HEK293T (cell line): ENCODE results near the gene SUSD4.

Experiments
- CTCF ChIA-PET: fragments of 350-600 bp; formaldehyde crosslinking; extraction: SDS; loops from one replicate; lab custom pipeline; 2021; ENCODE audit warnings: antibody characterized with exemption, inconsistent platforms; lab: Yijun Ruan, JAX
- POLR2A ChIA-PET: fragments of 350-600 bp; formaldehyde crosslinking; extraction: SDS; loops from one replicate; lab custom pipeline; 2020; ENCODE audit warnings: antibody characterized with exemption, inconsistent platforms; lab: Yijun Ruan, JAX
- DNase-seq: peaks from one replicate; pipeline ENCODE4 v3.0.0; 2012; ENCODE audit warnings: mixed read lengths; ENCODE audit errors: extremely low spot score
- ARNT ChIP-seq: fragments of 450-650 bp; IDR thresholded peaks from 2 replicates; pipeline ENCODE4 v1.6.1; 2017; ENCODE audit warnings: mild to moderate bottlenecking
- BHLHE40 ChIP-seq: fragments of 450-650 bp; IDR thresholded peaks from 2 replicates; pipeline ENCODE4 v1.6.1; 2016; ENCODE audit warnings: mild to moderate bottlenecking, moderate library complexity, borderline replicate concordance
- CTBP1 ChIP-seq: fragments of 450-650 bp; IDR thresholded peaks from 2 replicates; pipeline ENCODE4 v1.6.1; 2016; ENCODE audit warnings: borderline replicate concordance
- ELF4 ChIP-seq: fragments of 450-650 bp; IDR thresholded peaks from 2 replicates; pipeline ENCODE4 v1.6.1; 2017; ENCODE audit warnings: antibody characterized with exemption
- FOXA1 ChIP-seq: fragments of 450-650 bp; IDR thresholded peaks from 2 replicates; pipeline ENCODE4 v1.6.1; 2016; ENCODE audit warnings: mild to moderate bottlenecking
- FOXK2 ChIP-seq: fragments of 450-650 bp; IDR thresholded peaks from 2 replicates; pipeline ENCODE4 v1.6.1; 2016; ENCODE audit warnings: mild to moderate bottlenecking
- FOXM1 ChIP-seq: fragments of 450-650 bp; IDR thresholded peaks from 2 replicates; pipeline ENCODE4 v1.6.1; 2017; ENCODE audit warnings: mild to moderate bottlenecking, borderline replicate concordance
- HDGF ChIP-seq: fragments of 450-650 bp; IDR thresholded peaks from 2 replicates; pipeline ENCODE4 v1.6.1; 2017; ENCODE audit warnings: antibody characterized with exemption, borderline replicate concordance
- L3MBTL2 ChIP-seq: fragments of 450-650 bp; conservative IDR thresholded peaks from 2 replicates; pipeline ENCODE4 v1.6.1; 2016; ENCODE audit warnings: mild to moderate bottlenecking
- LEF1 ChIP-seq: fragments of 450-650 bp; IDR thresholded peaks from 2 replicates; pipeline ENCODE4 v1.6.1; 2017; ENCODE audit warnings: mild to moderate bottlenecking, borderline replicate concordance
- NFRKB ChIP-seq: fragments of 450-650 bp; IDR thresholded peaks from 2 replicates; pipeline ENCODE4 v1.6.1; 2016; ENCODE audit warnings: mild to moderate bottlenecking, moderate library complexity
- SP1 ChIP-seq: fragments of 450-650 bp; IDR thresholded peaks from 2 replicates; pipeline ENCODE4 v1.6.1; 2017
- SUZ12 ChIP-seq: fragments of 450-650 bp; IDR thresholded peaks from 2 replicates; pipeline ENCODE4 v1.6.1; 2016; ENCODE audit warnings: mild to moderate bottlenecking
- TARDBP ChIP-seq: fragments of 450-650 bp; IDR thresholded peaks from 2 replicates; pipeline ENCODE4 v1.6.1; 2016
- ZNF384 ChIP-seq: fragments of 450-650 bp; IDR thresholded peaks from 2 replicates; pipeline ENCODE4 v1.6.1; 2016
- TF ChIP-seq, protein P1 (sequence below): fragments of 450-650 bp; IDR thresholded peaks from 2 replicates; pipeline ENCODE4 v1.6.1; 2016

Gene SUSD4

DNA sequence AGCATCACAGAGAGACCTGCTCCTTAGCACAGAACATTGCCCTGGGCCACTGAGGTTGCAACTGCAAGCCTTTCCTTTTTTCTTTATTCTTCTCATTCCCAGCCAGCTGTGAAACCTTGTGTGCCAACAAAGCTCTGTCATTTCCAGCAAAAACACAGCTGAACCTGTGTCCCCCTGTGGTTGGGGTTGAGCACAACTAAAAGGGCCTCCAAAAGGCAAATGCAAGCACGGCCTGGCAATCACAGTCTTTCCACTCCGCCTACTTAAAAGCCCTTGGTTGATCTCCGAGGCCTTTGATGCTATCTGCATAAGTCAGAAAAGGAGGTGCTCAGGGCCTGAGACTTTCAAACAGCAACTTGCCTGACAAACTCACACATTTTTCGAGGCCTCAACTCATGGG is 32.7 kb downstream of the SUSD4 start:
- no peak for TF ChIP-seq FOXK2
- TF ChIP-seq BHLHE40, result no peak
- no peak for TF ChIP-seq CTBP1
- no peak for TF ChIP-seq L3MBTL2
- TF ChIP-seq LEF1, result no peak
- TF ChIP-seq ELF4, result no peak
- no peak for TF ChIP-seq TARDBP
- no peak for TF ChIP-seq FOXA1
- TF ChIP-seq ZNF384, result no peak
- no peak for TF ChIP-seq SP1
- TF ChIP-seq NFRKB, result no peak
- TF ChIP-seq ARNT, result no peak
- no peak for TF ChIP-seq SUZ12
- TF ChIP-seq HDGF, result no peak
- no peak for TF ChIP-seq FOXM1
- TF ChIP-seq, protein P1, sequence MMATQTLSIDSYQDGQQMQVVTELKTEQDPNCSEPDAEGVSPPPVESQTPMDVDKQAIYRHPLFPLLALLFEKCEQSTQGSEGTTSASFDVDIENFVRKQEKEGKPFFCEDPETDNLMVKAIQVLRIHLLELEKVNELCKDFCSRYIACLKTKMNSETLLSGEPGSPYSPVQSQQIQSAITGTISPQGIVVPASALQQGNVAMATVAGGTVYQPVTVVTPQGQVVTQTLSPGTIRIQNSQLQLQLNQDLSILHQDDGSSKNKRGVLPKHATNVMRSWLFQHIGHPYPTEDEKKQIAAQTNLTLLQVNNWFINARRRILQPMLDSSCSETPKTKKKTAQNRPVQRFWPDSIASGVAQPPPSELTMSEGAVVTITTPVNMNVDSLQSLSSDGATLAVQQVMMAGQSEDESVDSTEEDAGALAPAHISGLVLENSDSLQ, result no peak
- POLR2A ChIA-PET, result interaction anchor here (0.7 kb wide), 1 partner anchor 15 kb away, joined by 3 read pairs; no protein-coding TSS in a partner anchor

DNA sequence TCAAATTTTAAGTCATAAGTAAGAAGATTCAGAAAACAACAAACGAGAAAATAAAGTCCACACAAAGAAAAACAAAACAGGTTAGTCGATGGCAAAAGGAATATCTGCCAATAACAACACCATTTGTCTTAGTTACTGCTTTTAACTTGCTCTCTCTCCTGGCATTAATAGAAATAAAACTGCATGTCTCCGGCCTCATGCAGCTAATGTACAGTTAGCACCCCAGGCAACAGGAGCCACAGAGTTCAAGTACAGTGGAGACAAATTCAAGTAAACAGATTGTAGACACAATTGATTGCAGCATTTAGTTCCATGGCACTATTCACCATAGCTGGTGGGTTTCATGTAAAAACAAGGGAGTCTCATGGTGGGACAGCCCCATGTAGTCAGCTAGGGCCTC is 33.5 kb downstream of the SUSD4 start:
- no peak for DNase-seq
- POLR2A ChIA-PET, result no interaction called here
- no peak for TF ChIP-seq L3MBTL2
- no peak for TF ChIP-seq NFRKB
- no peak for TF ChIP-seq FOXA1
- no peak for TF ChIP-seq HDGF
- TF ChIP-seq, protein P1, result no peak
- TF ChIP-seq FOXM1, result no peak
- TF ChIP-seq LEF1, result no peak
- no peak for TF ChIP-seq SP1
- CTCF ChIA-PET, result no interaction called here

More for the DNA sequence above, 32.7 kb downstream of the SUSD4 start:
- CTCF ChIA-PET, result no interaction called here
- DNase-seq, result no peak

DNA sequence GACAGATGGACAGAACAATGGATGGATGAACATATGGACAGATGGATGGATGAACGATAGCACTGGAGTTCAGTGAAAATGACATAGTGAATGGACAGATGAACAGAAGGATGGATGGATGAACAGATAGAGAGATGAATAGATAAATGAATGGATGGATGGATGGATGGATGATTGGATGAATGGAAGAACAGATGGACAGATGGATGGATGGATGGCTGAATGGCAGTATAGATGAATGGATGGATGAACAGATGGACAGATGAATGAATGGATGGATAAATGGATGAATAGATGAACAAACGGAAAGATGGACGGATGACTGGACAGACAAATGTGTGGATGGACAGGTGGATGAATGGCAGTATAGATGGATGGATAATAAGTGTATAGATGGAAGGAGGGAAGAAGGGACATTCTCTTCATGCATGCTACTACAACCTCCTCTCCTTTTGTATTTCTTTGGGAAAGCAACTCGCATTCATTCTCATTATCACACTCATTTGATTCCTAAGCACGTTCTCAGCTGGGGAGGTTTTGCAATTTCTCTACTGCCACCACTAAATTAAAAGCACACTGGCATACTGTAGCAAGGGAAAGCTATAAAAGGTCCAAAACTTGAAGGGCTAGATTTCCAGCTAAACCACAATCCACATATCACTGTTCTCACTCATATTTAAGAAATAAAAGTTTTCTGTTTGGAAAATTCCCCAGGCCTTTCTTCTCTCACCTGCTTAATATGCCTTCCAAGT is 34.1 kb downstream of the SUSD4 start:
- DNase-seq, result no peak

DNA sequence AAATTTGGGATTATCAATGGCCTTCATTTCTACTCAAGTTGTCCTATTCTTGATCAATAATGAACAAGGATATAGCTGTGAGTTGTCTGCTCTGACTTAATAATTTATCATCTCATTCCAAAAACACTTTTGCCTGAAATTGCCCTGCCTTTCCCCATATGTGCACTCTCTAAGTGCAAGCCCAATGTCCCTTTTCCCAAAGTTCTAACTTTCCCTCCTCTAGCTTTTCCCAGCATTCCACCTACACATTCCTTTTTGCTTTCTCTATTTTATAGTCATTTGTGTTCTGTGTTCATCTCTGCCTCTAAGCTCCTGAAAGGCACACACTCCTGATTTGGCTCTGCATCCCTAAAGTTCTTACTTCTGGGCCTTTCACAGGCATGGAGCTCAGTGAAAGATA is 34.7 kb downstream of the SUSD4 start:
- ChIA-PET POLR2A (no interaction called here), CTCF (interaction anchor here (0.7 kb wide), 1 partner anchor 363 kb away, joined by 3 read pairs; no protein-coding TSS in a partner anchor)
- no peak for DNase-seq
- TF ChIP-seq CTBP1 (no peak), L3MBTL2 (no peak), SUZ12 (no peak), ARNT (no peak), FOXK2 (no peak), SP1 (no peak), LEF1 (no peak), ZNF384 (no peak), FOXM1 (no peak)
- TF ChIP-seq, protein P1, result no peak

More for the DNA sequence above, 34.1 kb downstream of the SUSD4 start:
- ChIA-PET POLR2A (no interaction called here), CTCF (interaction anchor here (0.7 kb wide), 1 partner anchor 363 kb away, joined by 3 read pairs; no protein-coding TSS in a partner anchor)
- TF ChIP-seq FOXM1 (no peak), LEF1 (no peak), SP1 (no peak), ELF4 (no peak), TARDBP (no peak), HDGF (no peak), FOXK2 (no peak), ARNT (no peak), ZNF384 (no peak), NFRKB (no peak), BHLHE40 (no peak), CTBP1 (no peak), SUZ12 (no peak), FOXA1 (no peak), L3MBTL2 (no peak)
- TF ChIP-seq, protein P1, result no peak

DNA sequence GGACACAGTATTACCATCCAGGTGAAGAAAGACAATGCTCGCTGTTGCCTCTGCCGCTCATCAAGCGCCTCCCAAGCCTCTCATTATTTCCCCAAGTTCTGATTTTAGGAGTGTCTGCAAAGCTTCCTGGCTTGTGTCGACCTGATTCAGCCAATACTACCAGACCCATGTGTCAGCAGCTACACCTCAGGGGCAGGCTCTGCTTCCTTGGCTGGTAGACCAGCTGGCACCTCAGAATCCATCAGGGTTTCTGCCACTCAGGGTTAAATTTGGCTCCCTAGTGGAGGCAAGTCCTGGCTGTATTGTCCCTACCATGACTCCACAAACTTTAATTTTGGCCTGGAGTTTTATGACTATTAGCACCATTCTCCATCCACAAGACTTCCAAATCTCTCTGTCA is 35.4 kb downstream of the SUSD4 start:
- ChIA-PET CTCF (interaction anchor here (0.7 kb wide), 1 partner anchor 228 kb away, joined by 3 read pairs; no protein-coding TSS in a partner anchor), POLR2A (no interaction called here)
- DNase-seq, result no peak
- no peak for TF ChIP-seq ELF4

DNA sequence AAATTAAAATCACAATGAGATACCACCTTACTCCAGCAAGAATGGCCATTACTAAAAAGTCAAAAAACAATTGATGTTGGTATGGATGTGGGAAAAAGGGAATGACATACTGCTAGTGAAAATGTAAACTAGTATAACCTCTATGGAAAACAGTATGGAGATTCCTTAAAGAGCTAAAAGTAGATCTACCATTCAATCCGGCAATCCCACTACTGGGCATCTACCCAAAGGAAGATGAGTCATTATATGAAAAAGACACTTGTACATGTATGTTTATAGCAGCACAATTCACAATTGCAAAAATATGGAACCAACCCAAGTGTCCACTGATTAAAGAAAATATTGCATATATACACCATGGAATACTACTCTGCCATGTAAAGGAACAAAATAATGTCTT is 37.2 kb downstream of the SUSD4 start:
- CTCF ChIA-PET, result no interaction called here
- TF ChIP-seq, protein P1, result no peak
- TF ChIP-seq FOXM1, result no peak
- TF ChIP-seq FOXK2, result no peak
- TF ChIP-seq HDGF, result no peak
- TF ChIP-seq SP1, result no peak
- no peak for DNase-seq
- POLR2A ChIA-PET, result no interaction called here
